GM12874 (cell line): ENCODE results near the gene SLC31A2.

Experiments used
- CTCF ChIP-seq: IDR thresholded peaks from 2 replicates; pipeline ENCODE4 v1.5.1; 2011; ENCODE audit warnings: low read depth, mild to moderate bottlenecking, control low read depth, low read length, moderate library complexity; ENCODE audit not compliant: insufficient read depth

Gene SLC31A2

GRCh38 chr9:113158446-113158845 is 7.6 kb downstream of the SLC31A2 start:
- TF ChIP-seq CTCF, result no peak

GRCh38 chr9:113160571-113160970 is 9.8 kb downstream of the SLC31A2 start:
- no peak for TF ChIP-seq CTCF

- no peak for TF ChIP-seq CTCF
These were observed 12.2 kb downstream of the SLC31A2 start for GRCh38 chr9:113163001-113163400.

- TF ChIP-seq CTCF, result no peak
These were observed 13.9 kb downstream of the SLC31A2 start for GRCh38 chr9:113164536-113165300.

- no peak for TF ChIP-seq CTCF
These were observed 15.2 kb downstream of the SLC31A2 start for GRCh38 chr9:113166039-113166438.

GRCh38 chr9:113168809-113169208 is 18.0 kb downstream of the SLC31A2 start:
- TF ChIP-seq CTCF, result no peak

- no peak for TF ChIP-seq CTCF
These were observed 22.5 kb downstream of the SLC31A2 start for GRCh38 chr9:113173341-113173740.
